Right atrium auricular region (tissue), 2 donors: ENCODE data around the gene XAGE2. TPM values are rescaled to one million over a fixed set of nuclear protein-coding genes. Genes with fewer than 3 reads are reported as not detected.

Experiments
- DNase-seq: peaks from one replicate; pipeline ENCODE4 v3.0.0-alpha.2; 2019; ENCODE audit warnings: low spot score
- H3K27ac ChIP-seq, 2 donors: fragments of 200-600 bp; sonication (generic); 1 replicate in 1 of 2; 2 replicates in 1 of 2; pipeline ENCODE4 v1.5.1; 2016 to 2019
- H3K27me3 ChIP-seq, 2 donors: fragments of 200-600 bp; sonication (generic); one replicate each; pipeline versions ENCODE4 v1.5.1 to v1.6.0; 2017 to 2019
- H3K36me3 ChIP-seq: fragments of 200-600 bp; sonication (generic); one replicate; pipeline ENCODE4 v1.5.1; 2016
- H3K4me1 ChIP-seq, 2 donors: fragments of 200-600 bp; sonication (generic); one replicate each; pipeline versions ENCODE4 v1.5.1 to v1.6.0; 2017 to 2019
- H3K4me3 ChIP-seq, 2 donors: fragments of 200-600 bp; sonication (generic); 1 replicate in 1 of 2; 2 replicates in 1 of 2; pipeline ENCODE4 v1.5.1; 2017 to 2019; ENCODE audit warnings: mild to moderate bottlenecking in 1 of 2, moderate library complexity in 1 of 2
- H3K9me3 ChIP-seq, 2 donors: fragments of 200-600 bp; sonication (generic); one replicate each; pipeline ENCODE4 v1.5.1; 2019
- CTCF ChIP-seq, 2 donors: fragments of 200-600 bp; sonication (generic); IDR thresholded peaks; one replicate each; pipeline ENCODE4 v1.5.1; 2019; ENCODE audit warnings: antibody characterized with exemption in 2 of 2
- total RNA-seq, 2 donors: library from RNA; depleted of rRNA; stranded (reverse); fragments of >200 nt; gene quantifications; one replicate each; pipeline ENCODE4 v1.1.0, GENCODE V29; 2016

XAGE2 gene
- total RNA-seq, 2 donors from 2014 or later, result not detected

- H3K4me3 ChIP-seq, result no peak overlapping the region
- no peak overlapping the region for H3K27ac ChIP-seq
- peaks cover 0 to 5% of the 10 kb centered on the region in 2 donors for H3K9me3 ChIP-seq
- no peak for TF ChIP-seq CTCF (IDR thresholded peaks at IDR 0.05)
- H3K36me3 ChIP-seq, result no peaks in the 10 kb centered on the region
- no peak for DNase-seq
- H3K4me1 ChIP-seq, result no peaks in the 10 kb centered on the region
- no peaks in the 10 kb centered on the region for H3K27me3 ChIP-seq
Observed at GRCh38 chrX:52363247-52363883, 5.5 kb upstream of the XAGE2 start.

GRCh38 chrX:52378870-52379269 lies 10.0 kb downstream of the XAGE2 start:
- no peak for DNase-seq
- Histone ChIP-seq H3K27ac (no peak overlapping the region), H3K27me3 (no peaks in the 10 kb centered on the region), H3K36me3 (no peaks in the 10 kb centered on the region), H3K4me3 (no peak overlapping the region), H3K9me3 (no peaks in the 10 kb centered on the region), H3K4me1 (no peaks in the 10 kb centered on the region)
- TF ChIP-seq CTCF (IDR thresholded peaks at IDR 0.05), result no peak

- no peak overlapping the region for H3K4me3 ChIP-seq
- H3K36me3 ChIP-seq, result no peaks in the 10 kb centered on the region
- no peaks in the 10 kb centered on the region for H3K4me1 ChIP-seq
- no peak for TF ChIP-seq CTCF (IDR thresholded peaks at IDR 0.05)
- no peak for DNase-seq
- H3K27ac ChIP-seq, result no peak overlapping the region
- no peaks in the 10 kb centered on the region for H3K27me3 ChIP-seq
- no peaks in the 10 kb centered on the region for H3K9me3 ChIP-seq
Observed at GRCh38 chrX:52380993-52381392, 12.2 kb downstream of the XAGE2 start.

- H3K4me3 ChIP-seq, result no peak overlapping the region
- no peak for DNase-seq
- no peaks in the 10 kb centered on the region for H3K9me3 ChIP-seq
- H3K4me1 ChIP-seq, result no peaks in the 10 kb centered on the region
- no peak overlapping the region for H3K27ac ChIP-seq
- H3K27me3 ChIP-seq, result no peaks in the 10 kb centered on the region
- no peaks in the 10 kb centered on the region for H3K36me3 ChIP-seq
- TF ChIP-seq CTCF (IDR thresholded peaks at IDR 0.05), result no peak
Observed at GRCh38 chrX:52410439-52411394, 41.9 kb downstream of the XAGE2 start.

GRCh38 chrX:52415304-52415703 lies 46.5 kb downstream of the XAGE2 start:
- no peaks in the 10 kb centered on the region for H3K27me3 ChIP-seq
- no peak for DNase-seq

More at GRCh38 chrX:52415304-52415703, 46.5 kb downstream of the XAGE2 start:
- Histone ChIP-seq H3K9me3 (no peaks in the 10 kb centered on the region), H3K27ac (no peak overlapping the region), H3K4me3 (no peak overlapping the region), H3K36me3 (no peaks in the 10 kb centered on the region), H3K4me1 (no peaks in the 10 kb centered on the region)
- no peak for TF ChIP-seq CTCF (IDR thresholded peaks at IDR 0.05)
